Left ventricle myocardium inferior (tissue), 1 donor: Measurements from ENCODE around the gene NFIB. TPM values are rescaled to one million over a fixed set of nuclear protein-coding genes. Genes with fewer than 3 reads are reported as not detected.

Experiments
- DNase-seq: peaks from one replicate; pipeline ENCODE4 v3.0.0-alpha.2; 2020
- H3K27ac ChIP-seq: fragments of 200-600 bp; replicated peaks from 2 replicates; pipeline ENCODE4 v1.8.0; 2021
- H3K27me3 ChIP-seq: fragments of 200-600 bp; 2 replicates; pipeline ENCODE4 v1.8.0; 2021; ENCODE audit warnings: low read depth
- H3K36me3 ChIP-seq: fragments of 200-600 bp; 2 replicates; pipeline ENCODE4 v1.8.0; 2021
- H3K4me1 ChIP-seq: fragments of 200-600 bp; 2 replicates; pipeline ENCODE4 v1.8.0; 2021
- H3K4me3 ChIP-seq: fragments of 200-600 bp; 2 replicates; pipeline ENCODE4 v1.8.0; 2021; ENCODE audit warnings: mild to moderate bottlenecking, moderate library complexity
- H3K9me3 ChIP-seq: fragments of 200-600 bp; replicated peaks from 2 replicates; pipeline ENCODE4 v1.8.0; 2021
- CTCF ChIP-seq: fragments of 200-600 bp; IDR thresholded peaks from 2 replicates; pipeline ENCODE4 v1.8.0; 2021; ENCODE audit warnings: antibody characterized with exemption, mild to moderate bottlenecking, borderline replicate concordance
- intact Hi-C: fragments of 100-400 bp; cut with micrococcal nuclease; formaldehyde crosslinking; loops from one replicate; pipeline ENCODE4 v1.11.0; 2022
- total RNA-seq: library from RNA; stranded (reverse); fragmentation: NEBNext Ultra II Directional; extraction: Animal tissue kit (Norgen Biotek cat#: 25700); gene quantifications from one replicate; pipeline ENCODE4 v1.2.1, GENCODE V29; 2021
- donor health status: DM: no; HTN: yes; CAD: no; lungs with severe emphysema.

The NFIB gene
- total RNA-seq, 1 donor from 2014 or later = 110 TPM

- Histone ChIP-seq H3K4me3 (no peak overlapping the region), H3K27me3 (no peaks in the 10 kb centered on the region), H3K27ac (no peak overlapping the region), H3K9me3 (no peaks in the 10 kb centered on the region), H3K4me1 (peaks cover 46% of the 10 kb centered on the region), H3K36me3 (no peaks in the 10 kb centered on the region)
- intact Hi-C loops = no loop called here
- TF ChIP-seq CTCF = no peak
- no peak for DNase-seq
Observed at GRCh38 chr9:14340219-14340873, 26.4 kb upstream of the NFIB start.

GRCh38 chr9:14339746-14340145 lies 25.8 kb upstream of the NFIB start:
- H3K4me3 ChIP-seq = no peak overlapping the region
- intact Hi-C loops = no loop called here
- H3K9me3 ChIP-seq = no peaks in the 10 kb centered on the region
- DNase-seq = no peak
- no peaks in the 10 kb centered on the region for H3K27me3 ChIP-seq
- no peak for TF ChIP-seq CTCF
- H3K4me1 ChIP-seq = peaks cover 40% of the 10 kb centered on the region
- no peaks in the 10 kb centered on the region for H3K36me3 ChIP-seq
- no peak overlapping the region for H3K27ac ChIP-seq

- DNase-seq = no peak
- no peak overlapping the region for H3K27ac ChIP-seq
- H3K36me3 ChIP-seq = no peaks in the 10 kb centered on the region
- H3K9me3 ChIP-seq = no peaks in the 10 kb centered on the region
- H3K4me3 ChIP-seq = no peak overlapping the region
- peaks cover 18% of the 10 kb centered on the region for H3K4me1 ChIP-seq
- intact Hi-C loops = no loop called here
- H3K27me3 ChIP-seq = no peaks in the 10 kb centered on the region
- no peak for TF ChIP-seq CTCF
Observed at GRCh38 chr9:14337615-14338014, 23.7 kb upstream of the NFIB start.

GRCh38 chr9:14336244-14336643 lies 22.3 kb upstream of the NFIB start:
- H3K27me3 ChIP-seq = no peaks in the 10 kb centered on the region
- no peak for DNase-seq
- no peak overlapping the region for H3K4me3 ChIP-seq
- H3K9me3 ChIP-seq = no peaks in the 10 kb centered on the region
- TF ChIP-seq CTCF = no peak
- no peaks in the 10 kb centered on the region for H3K36me3 ChIP-seq
- intact Hi-C loops = no loop called here
- no peak overlapping the region for H3K27ac ChIP-seq
- peaks cover 5% of the 10 kb centered on the region for H3K4me1 ChIP-seq

- Histone ChIP-seq H3K4me3 (no peak overlapping the region), H3K4me1 (peaks cover 9% of the 10 kb centered on the region), H3K27ac (no peak overlapping the region), H3K9me3 (no peaks in the 10 kb centered on the region), H3K27me3 (no peaks in the 10 kb centered on the region), H3K36me3 (no peaks in the 10 kb centered on the region)
- no peak for DNase-seq
- intact Hi-C loops = no loop called here
- TF ChIP-seq CTCF = no peak
Observed at GRCh38 chr9:14331120-14331519, 17.2 kb upstream of the NFIB start.
